ENCODE data around the gene ARAF. TPM values are rescaled to one million over a fixed set of nuclear protein-coding genes. Genes with fewer than 3 reads are reported as not detected.

The ARAF gene
- total RNA-seq, 1 donor from 2014 or later: 76.8 TPM

GRCh38 chrX:47572773-47573340 is 11.9 kb downstream of the ARAF start:
- Mint-ChIP-seq H3K27ac (peak overlapping the region; percentile 95), H3K27me3 (no peaks in the 10 kb centered on the region), H3K4me1 (ENCODE audit: low read depth) (peaks cover 6% of the 10 kb centered on the region), H3K4me3 (ENCODE audit: low read depth) (no peak overlapping the region), H3K36me3 (ENCODE audit: insufficient read depth) (peaks cover 19% of the 10 kb centered on the region), H3K9me3 (ENCODE audit: low read depth) (peaks cover 15% of the 10 kb centered on the region)
- TF ChIP-seq CTCF (IDR thresholded peaks at IDR 0.05; ENCODE audit: unreplicated experiment): no peak
- no peak for DNase-seq (ENCODE audit: low spot score, unreplicated experiment)

GRCh38 chrX:47573341-47574075 is 12.5 kb downstream of the ARAF start:
- peak overlapping the region; percentile 71 for H3K4me3 Mint-ChIP-seq (ENCODE audit: low read depth)
- peak overlapping the region; percentile 95 for H3K27ac Mint-ChIP-seq
- DNase-seq (ENCODE audit: low spot score, unreplicated experiment): no peak
- H3K36me3 Mint-ChIP-seq (ENCODE audit: insufficient read depth): peaks cover 21% of the 10 kb centered on the region
- TF ChIP-seq CTCF (IDR thresholded peaks at IDR 0.05; ENCODE audit: unreplicated experiment): no peak
- H3K4me1 Mint-ChIP-seq (ENCODE audit: low read depth): peaks cover 9% of the 10 kb centered on the region
- peaks cover 15% of the 10 kb centered on the region for H3K9me3 Mint-ChIP-seq (ENCODE audit: low read depth)
- H3K27me3 Mint-ChIP-seq: no peaks in the 10 kb centered on the region

GRCh38 chrX:47574076-47574546 is 13.1 kb downstream of the ARAF start:
- no peak overlapping the region for H3K27ac Mint-ChIP-seq
- H3K4me3 Mint-ChIP-seq (ENCODE audit: low read depth): peak overlapping the region; percentile 71
- H3K4me1 Mint-ChIP-seq (ENCODE audit: low read depth): peaks cover 9% of the 10 kb centered on the region

GRCh38 chrX:47574547-47575301 is 13.7 kb downstream of the ARAF start:
- TF ChIP-seq CTCF (IDR thresholded peaks at IDR 0.05; ENCODE audit: unreplicated experiment): no peak
- peak overlapping the region; percentile 64 for H3K4me3 Mint-ChIP-seq (ENCODE audit: low read depth)
- peaks cover 9% of the 10 kb centered on the region for H3K4me1 Mint-ChIP-seq (ENCODE audit: low read depth)
- no peaks in the 10 kb centered on the region for H3K27me3 Mint-ChIP-seq
- no peak for DNase-seq (ENCODE audit: low spot score, unreplicated experiment)
- H3K36me3 Mint-ChIP-seq (ENCODE audit: insufficient read depth): peaks cover 16% of the 10 kb centered on the region
- peaks cover 15% of the 10 kb centered on the region for H3K9me3 Mint-ChIP-seq (ENCODE audit: low read depth)
- H3K27ac Mint-ChIP-seq: peak overlapping the region; percentile 85

More at GRCh38 chrX:47574076-47574546, 13.1 kb downstream of the ARAF start:
- no peak for DNase-seq (ENCODE audit: low spot score, unreplicated experiment)
- Mint-ChIP-seq H3K9me3 (ENCODE audit: low read depth) (peaks cover 15% of the 10 kb centered on the region), H3K36me3 (ENCODE audit: insufficient read depth) (peaks cover 19% of the 10 kb centered on the region), H3K27me3 (no peaks in the 10 kb centered on the region)
- TF ChIP-seq CTCF (IDR thresholded peaks at IDR 0.05; ENCODE audit: unreplicated experiment): no peak
